ENCODE measurements around the gene CSGALNACT2.

Gene CSGALNACT2

DNA sequence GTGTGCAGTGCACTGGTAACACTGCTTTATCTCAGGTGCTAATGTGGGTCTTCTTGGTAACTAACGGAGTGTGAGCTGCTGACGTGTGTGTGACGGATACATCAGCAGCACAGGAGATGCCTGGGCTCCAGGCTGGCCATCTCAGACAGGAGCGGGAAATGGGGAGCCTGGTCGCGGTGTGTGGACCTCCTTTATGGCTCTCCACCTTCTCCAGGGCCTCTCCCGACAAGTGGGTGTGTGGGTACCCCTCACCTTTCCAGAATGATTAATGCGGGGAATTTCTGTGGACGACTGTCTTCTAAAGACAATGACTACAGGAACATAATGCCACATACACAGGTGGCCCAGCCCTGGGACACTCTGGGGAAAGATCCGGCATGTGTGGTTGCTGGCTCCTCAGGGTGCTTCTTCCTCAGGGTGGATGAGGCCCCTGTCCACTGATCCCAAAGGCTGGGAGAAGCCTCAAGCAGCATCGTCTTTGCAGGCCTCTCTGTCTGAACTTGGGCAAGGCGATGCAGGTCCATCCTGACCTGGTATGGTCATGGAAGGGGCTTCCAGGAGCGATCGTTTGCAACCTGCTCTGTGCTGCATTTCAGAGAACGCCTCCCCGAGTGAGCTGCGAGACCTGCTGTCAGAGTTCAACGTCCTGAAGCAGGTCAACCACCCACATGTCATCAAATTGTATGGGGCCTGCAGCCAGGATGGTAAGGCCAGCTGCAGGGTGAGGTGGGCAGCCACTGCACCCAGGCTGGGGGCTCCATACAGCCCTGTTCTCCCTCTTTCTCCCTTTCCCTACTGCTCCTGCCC lies 20.3 kb upstream of the CSGALNACT2 start:
- intact Hi-C loops (cut with DNase I; ENCODE audit: low total_unique reads), result no loop called here
- H3K27ac ChIP-seq, result no peak overlapping the region
- H3K27me3 ChIP-seq, result peaks cover 0 to 3% of the 10 kb centered on the region in 2 donors
- no peaks in the 10 kb centered on the region for H3K36me3 ChIP-seq
- no peak overlapping the region for H3K4me3 ChIP-seq
- no peaks in the 10 kb centered on the region for H3K9me3 ChIP-seq
- DNase-seq, result peak in 1 of 2 donors; percentile 25
- TF ChIP-seq, protein P1, sequence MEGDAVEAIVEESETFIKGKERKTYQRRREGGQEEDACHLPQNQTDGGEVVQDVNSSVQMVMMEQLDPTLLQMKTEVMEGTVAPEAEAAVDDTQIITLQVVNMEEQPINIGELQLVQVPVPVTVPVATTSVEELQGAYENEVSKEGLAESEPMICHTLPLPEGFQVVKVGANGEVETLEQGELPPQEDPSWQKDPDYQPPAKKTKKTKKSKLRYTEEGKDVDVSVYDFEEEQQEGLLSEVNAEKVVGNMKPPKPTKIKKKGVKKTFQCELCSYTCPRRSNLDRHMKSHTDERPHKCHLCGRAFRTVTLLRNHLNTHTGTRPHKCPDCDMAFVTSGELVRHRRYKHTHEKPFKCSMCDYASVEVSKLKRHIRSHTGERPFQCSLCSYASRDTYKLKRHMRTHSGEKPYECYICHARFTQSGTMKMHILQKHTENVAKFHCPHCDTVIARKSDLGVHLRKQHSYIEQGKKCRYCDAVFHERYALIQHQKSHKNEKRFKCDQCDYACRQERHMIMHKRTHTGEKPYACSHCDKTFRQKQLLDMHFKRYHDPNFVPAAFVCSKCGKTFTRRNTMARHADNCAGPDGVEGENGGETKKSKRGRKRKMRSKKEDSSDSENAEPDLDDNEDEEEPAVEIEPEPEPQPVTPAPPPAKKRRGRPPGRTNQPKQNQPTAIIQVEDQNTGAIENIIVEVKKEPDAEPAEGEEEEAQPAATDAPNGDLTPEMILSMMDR (IDR thresholded peaks at IDR 0.05), result no peak
- H3K4me1 ChIP-seq, result no peaks in the 10 kb centered on the region

DNA sequence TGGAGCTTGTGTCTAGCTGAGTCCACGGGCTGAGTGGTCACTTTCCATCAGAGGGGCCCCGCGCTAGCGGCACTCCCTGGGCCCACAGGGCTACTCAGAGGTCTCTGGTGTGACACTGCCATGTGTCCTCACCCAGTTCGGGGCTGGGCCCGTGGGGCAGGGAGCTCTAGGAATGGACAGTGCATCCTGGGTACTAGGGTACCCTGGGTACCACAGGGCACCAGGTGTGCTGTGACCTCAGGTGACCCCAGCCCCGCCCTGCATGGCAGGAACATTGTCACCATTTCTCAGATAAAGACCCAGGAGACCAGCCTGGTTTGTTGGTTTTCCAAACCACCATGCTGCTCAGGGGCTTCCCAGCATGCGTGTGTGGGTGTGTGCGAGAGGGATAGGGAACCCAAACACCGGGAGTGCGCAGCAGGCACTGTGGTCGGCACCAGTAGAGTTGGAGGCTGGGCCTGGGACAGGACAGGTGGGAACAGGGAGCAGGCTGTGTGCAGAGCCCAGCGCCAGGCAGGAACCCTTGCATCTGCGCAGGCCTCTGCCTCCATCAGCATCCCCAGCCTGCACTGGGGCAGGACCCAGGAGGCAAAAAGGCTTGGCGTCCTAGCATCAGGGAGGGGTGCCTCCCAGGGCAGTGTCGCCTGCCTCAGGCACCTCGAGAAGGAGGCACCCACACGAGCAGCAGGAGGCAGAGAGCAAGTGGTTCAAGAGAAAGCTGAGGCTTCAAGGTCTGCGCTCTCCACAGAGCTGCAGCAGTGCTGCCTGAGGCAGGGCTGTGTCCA lies 19.4 kb upstream of the CSGALNACT2 start:
- TF ChIP-seq, protein P1 (IDR thresholded peaks at IDR 0.05), result no peak
- intact Hi-C loops (cut with DNase I; ENCODE audit: low total_unique reads), result no loop called here
- Histone ChIP-seq H3K4me3 (no peak overlapping the region), H3K27ac (no peak overlapping the region), H3K36me3 (no peaks in the 10 kb centered on the region), H3K27me3 (peaks cover 0 to 3% of the 10 kb centered on the region in 2 donors), H3K4me1 (no peaks in the 10 kb centered on the region), H3K9me3 (no peaks in the 10 kb centered on the region)
- DNase-seq, result peak in 1 of 2 donors; percentile 63

DNA sequence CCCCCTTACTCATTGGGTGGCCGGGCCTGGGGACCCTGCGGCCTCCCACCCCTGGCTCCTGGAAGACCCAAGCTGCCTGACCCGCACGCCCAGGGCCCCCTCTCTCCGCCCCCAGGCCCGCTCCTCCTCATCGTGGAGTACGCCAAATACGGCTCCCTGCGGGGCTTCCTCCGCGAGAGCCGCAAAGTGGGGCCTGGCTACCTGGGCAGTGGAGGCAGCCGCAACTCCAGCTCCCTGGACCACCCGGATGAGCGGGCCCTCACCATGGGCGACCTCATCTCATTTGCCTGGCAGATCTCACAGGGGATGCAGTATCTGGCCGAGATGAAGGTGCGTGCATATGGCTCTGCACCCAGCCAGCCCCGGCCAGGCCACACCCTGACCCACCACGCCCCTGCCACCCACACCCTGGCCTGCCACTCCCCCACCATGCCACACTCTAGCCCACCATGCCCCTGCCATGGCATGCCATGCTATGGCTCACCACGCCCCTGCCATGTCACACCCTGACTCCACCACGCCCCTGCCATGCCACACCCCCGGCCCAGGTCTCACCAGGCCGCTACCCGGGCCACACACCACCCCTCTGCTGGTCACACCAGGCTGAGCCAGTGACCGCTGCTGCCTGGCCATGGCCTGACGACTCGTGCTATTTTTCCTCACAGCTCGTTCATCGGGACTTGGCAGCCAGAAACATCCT lies 18.7 kb upstream of the CSGALNACT2 start:
- Histone ChIP-seq H3K27ac (no peak overlapping the region), H3K27me3 (peaks cover 0 to 3% of the 10 kb centered on the region in 2 donors), H3K9me3 (no peaks in the 10 kb centered on the region), H3K4me1 (no peaks in the 10 kb centered on the region), H3K4me3 (no peak overlapping the region), H3K36me3 (no peaks in the 10 kb centered on the region)
- TF ChIP-seq, protein P1 (IDR thresholded peaks at IDR 0.05), result no peak
- DNase-seq, result peak; percentile 19 to 66
- intact Hi-C loops (cut with DNase I; ENCODE audit: low total_unique reads), result no loop called here

DNA sequence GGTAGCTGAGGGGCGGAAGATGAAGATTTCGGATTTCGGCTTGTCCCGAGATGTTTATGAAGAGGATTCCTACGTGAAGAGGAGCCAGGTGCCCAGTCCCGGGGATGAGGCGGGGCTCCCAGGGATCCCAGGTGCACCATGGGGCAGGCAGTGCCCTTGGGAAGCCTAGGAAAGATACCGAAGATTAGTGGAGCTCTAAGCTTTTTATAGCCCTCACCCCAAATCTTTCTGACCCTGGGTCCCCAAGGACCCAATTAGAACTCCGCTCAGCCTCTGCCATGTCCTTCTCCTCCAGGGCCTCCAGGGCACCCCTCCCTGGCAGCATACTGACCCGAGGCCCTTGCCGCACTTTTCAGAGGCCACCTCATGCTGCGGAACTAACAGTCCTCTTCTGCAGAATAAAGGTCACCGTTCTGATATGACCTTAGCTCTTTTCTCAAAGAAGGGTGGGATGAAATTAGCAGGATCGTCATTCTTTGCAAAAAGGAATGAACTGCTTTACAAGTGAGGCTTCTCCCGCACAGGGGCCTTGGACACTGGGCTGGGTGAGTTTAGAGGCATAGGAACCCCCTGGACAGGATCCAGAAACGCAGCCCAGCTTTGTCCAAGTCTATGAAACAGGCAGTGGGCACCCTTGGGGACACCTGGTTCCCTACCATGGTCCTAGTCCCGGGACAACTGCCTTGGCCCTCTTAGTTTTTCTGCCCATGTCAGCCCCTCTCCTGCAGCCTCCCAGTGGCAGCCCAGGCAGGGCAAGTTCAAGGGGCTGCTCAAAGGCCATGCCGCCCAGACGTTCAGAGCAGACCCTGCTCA lies 17.9 kb upstream of the CSGALNACT2 start:
- Histone ChIP-seq H3K27me3 (peaks cover 0 to 3% of the 10 kb centered on the region in 2 donors), H3K27ac (no peak overlapping the region), H3K36me3 (no peaks in the 10 kb centered on the region), H3K9me3 (no peaks in the 10 kb centered on the region), H3K4me1 (no peaks in the 10 kb centered on the region), H3K4me3 (no peak overlapping the region)
- TF ChIP-seq, protein P1 (IDR thresholded peaks at IDR 0.05), result no peak
- intact Hi-C loops (cut with DNase I; ENCODE audit: low total_unique reads), result no loop called here
- DNase-seq, result no peak

DNA sequence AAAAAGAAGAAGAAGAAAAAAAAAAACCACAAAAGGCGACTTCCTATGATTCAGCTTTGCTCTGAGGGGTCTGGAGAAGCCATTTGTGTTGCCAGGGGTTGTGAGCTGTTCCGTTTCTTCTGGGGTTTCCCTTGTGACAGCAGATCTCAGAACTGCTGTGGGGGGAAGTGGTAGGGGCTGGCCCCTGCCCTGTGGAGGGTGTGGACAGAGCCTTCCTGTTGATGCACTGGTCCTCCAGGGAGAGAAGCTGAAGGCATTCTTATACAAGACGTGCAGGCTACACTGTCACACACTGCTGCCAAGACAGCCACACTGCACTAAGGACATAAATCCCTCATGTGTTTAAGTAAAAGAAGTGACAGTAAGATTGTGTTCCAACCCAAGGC lies 17.3 kb upstream of the CSGALNACT2 start:
- TF ChIP-seq, protein P1 (IDR thresholded peaks at IDR 0.05), result no peak
- peak; percentile 55 to 73 for DNase-seq
- Histone ChIP-seq H3K36me3 (no peaks in the 10 kb centered on the region), H3K4me1 (no peaks in the 10 kb centered on the region), H3K27me3 (peaks cover 0 to 3% of the 10 kb centered on the region in 2 donors), H3K9me3 (no peaks in the 10 kb centered on the region), H3K4me3 (no peak overlapping the region), H3K27ac (no peak overlapping the region)
- intact Hi-C loops (cut with DNase I; ENCODE audit: low total_unique reads), result no loop called here

Measured in tibial artery (tissue), 4 donors.